ENCODE results near the gene NFXL1.

GRCh38 chr4:47801481-47802002, 112.8 kb downstream of the NFXL1 start:
- no peak for TF ChIP-seq YY1 (IDR thresholded peaks at IDR 0.05; ENCODE audit: insufficient read depth, insufficient read length)
- TF ChIP-seq ZNF274 (IDR thresholded peaks at IDR 0.05; ENCODE audit: low read depth, low read length), result no peak
- TF ChIP-seq SUZ12 (IDR thresholded peaks at IDR 0.05; ENCODE audit: extremely low read depth, insufficient read depth, insufficient read length), result no peak

All from NT2/D1 (cell line).